CD14-positive monocyte (primary cell): ENCODE data around the gene ALOX5. TPM values are rescaled to one million over a fixed set of nuclear protein-coding genes. Genes with fewer than 3 reads are reported as not detected.
"Not testable (repeated sequence)": the region's sequence is repeated elsewhere in the genome, so short reads cannot be mapped to it uniquely, and the experiment has no call there.

Experiments
- DNase-seq, 3 donors: peaks; one replicate each; pipeline ENCODE4 v3.0.0-alpha.2; 2011 to 2022
- H2AFZ ChIP-seq: 2 replicates; pipeline ENCODE4 v1.6.0; 2012; ENCODE audit warnings: mild to moderate bottlenecking, low read depth, low read length, inconsistent platforms; ENCODE audit not compliant: insufficient read depth, poor library complexity, severe bottlenecking
- H3K27ac ChIP-seq, 2 donors: 1 replicate in 1 of 2; 2 replicates in 1 of 2; pipeline ENCODE4 v1.5.1; 2012 to 2013; ENCODE audit warnings: low read length in 2 of 2, control low read depth in 1 of 2, inconsistent platforms in 1 of 2, low read depth in 1 of 2, mild to moderate bottlenecking in 1 of 2
- H3K27me3 ChIP-seq, 2 donors: one replicate each; pipeline versions ENCODE4 v1.6.0 to v1.6.1; 2011 to 2013; ENCODE audit warnings: low read length in 2 of 2; ENCODE audit not compliant: control insufficient read depth in 2 of 2, insufficient read depth in 2 of 2
- H3K36me3 ChIP-seq, 2 donors: replicated peaks in 1 of 2; 1 replicate in 1 of 2; 2 replicates in 1 of 2; pipeline versions ENCODE4 v1.5.1 to v1.6.1; 2012 to 2013; ENCODE audit warnings: low read length in 2 of 2, control low read depth in 1 of 2, inconsistent platforms in 1 of 2, mild to moderate bottlenecking in 1 of 2; ENCODE audit not compliant: insufficient read depth in 2 of 2, control insufficient read depth in 1 of 2
- H3K4me1 ChIP-seq, 2 donors: 1 replicate in 1 of 2; 2 replicates in 1 of 2; pipeline versions ENCODE4 v1.5.1 to v1.6.1; 2012 to 2013; ENCODE audit warnings: low read length in 2 of 2, control low read depth in 1 of 2, inconsistent platforms in 1 of 2, mild to moderate bottlenecking in 1 of 2, moderate library complexity in 1 of 2; ENCODE audit not compliant: insufficient read depth in 2 of 2, control insufficient read depth in 1 of 2
- H3K4me2 ChIP-seq: replicated peaks from 2 replicates; pipeline ENCODE3; 2012; ENCODE audit warnings: low read length, moderate library complexity, mild to moderate bottlenecking; ENCODE audit not compliant: poor library complexity, severe bottlenecking; ENCODE audit errors: extremely low read depth
- H3K4me3 ChIP-seq, 3 experiments: fragments of 200-600 bp in 1 of 3; sonication (generic) in 1 of 3; replicated peaks in 1 of 3; 1 replicate in 2 of 3; 2 replicates in 1 of 3; pipeline ENCODE4 v1.5.1; 2011 to 2013; ENCODE audit warnings: low read length in 3 of 3, mild to moderate bottlenecking in 3 of 3, control low read depth in 2 of 3, low read depth in 2 of 3, inconsistent platforms in 1 of 3, moderate library complexity in 1 of 3
- H3K79me2 ChIP-seq: 2 replicates; pipeline ENCODE4 v1.6.0; 2012; ENCODE audit warnings: mild to moderate bottlenecking, control low read depth, inconsistent platforms, low read length, moderate library complexity; ENCODE audit not compliant: insufficient read depth
- H3K9ac ChIP-seq: 2 replicates; pipeline ENCODE4 v1.6.0; 2017; ENCODE audit warnings: low read length, mild to moderate bottlenecking; ENCODE audit not compliant: insufficient read depth, poor library complexity, severe bottlenecking
- H3K9me3 ChIP-seq, 2 donors: replicated peaks in 1 of 2; 1 replicate in 1 of 2; 2 replicates in 1 of 2; pipeline versions ENCODE4 v1.5.1 to v1.6.1; 2012 to 2013; ENCODE audit warnings: low read length in 2 of 2, control low read depth in 1 of 2; ENCODE audit not compliant: control insufficient read depth in 1 of 2, insufficient read depth in 1 of 2
- H4K20me1 ChIP-seq: 2 replicates; pipeline ENCODE4 v1.6.0; 2012; ENCODE audit warnings: mild to moderate bottlenecking, low read length, control low read depth, moderate library complexity; ENCODE audit not compliant: insufficient read depth
- H3K27ac Mint-ChIP-seq, 7 donors: one replicate each; pipeline ENCODE4 v1.8.0; 2020; ENCODE audit warnings: mild to moderate bottlenecking in 7 of 7, mixed read lengths in 7 of 7, moderate library complexity in 6 of 7, inconsistent platforms in 2 of 7
- H3K27me3 Mint-ChIP-seq, 3 donors: one replicate each; pipeline ENCODE4 v1.8.0; 2021 to 2022; ENCODE audit warnings: low read depth in 3 of 3, mild to moderate bottlenecking in 3 of 3, mixed read lengths in 3 of 3, moderate library complexity in 3 of 3, inconsistent platforms in 1 of 3
- H3K36me3 Mint-ChIP-seq, 2 donors: one replicate each; pipeline ENCODE4 v1.8.0; 2020; ENCODE audit warnings: mixed read lengths in 2 of 2, inconsistent platforms in 1 of 2, mild to moderate bottlenecking in 1 of 2
- H3K4me1 Mint-ChIP-seq: one replicate; pipeline ENCODE4 v1.8.0; 2020; ENCODE audit warnings: mild to moderate bottlenecking, mixed read lengths
- H3K4me3 Mint-ChIP-seq, 2 donors: one replicate each; pipeline ENCODE4 v1.8.0; 2020; ENCODE audit warnings: mild to moderate bottlenecking in 2 of 2, mixed read lengths in 2 of 2, moderate library complexity in 1 of 2
- H3K9me3 Mint-ChIP-seq, 7 donors: one replicate each; pipeline ENCODE4 v1.8.0; 2020 to 2022; ENCODE audit warnings: mixed read lengths in 7 of 7, mild to moderate bottlenecking in 6 of 7, moderate library complexity in 6 of 7, inconsistent platforms in 2 of 7
- CTCF ChIP-seq: fragments of 200-600 bp; IDR thresholded peaks from one replicate; pipeline ENCODE4 v1.8.0; 2022; ENCODE audit warnings: antibody characterized with exemption, mild to moderate bottlenecking
- WGBS: methylation state at CpG from one replicate; pipeline ENCODE4 v1.1.5; 2013; ENCODE audit warnings: missing lambda C conversion rate; ENCODE audit not compliant: insufficient coverage; 5-methylcytosine and 5-hydroxymethylcytosine counted together
- intact Hi-C, 2 donors: fragments of 100-400 bp; cut with micrococcal nuclease; formaldehyde crosslinking; loops; one replicate each; pipeline versions ENCODE4 v1.15.0 to v1.15.1; 2023
- polyA minus RNA-seq: library from RNA; depleted of rRNA, polyadenylated mRNA; stranded (reverse); fragments of >200 nt; gene quantifications from 2 replicates; pipeline ENCODE4 v1.2.3, GENCODE V29; 2012
- polyA plus RNA-seq, 3 donors: library from polyadenylated mRNA; depleted of rRNA in 1 of 3; unstranded in 2 of 3; stranded (reverse) in 1 of 3; fragments of 300-500 nt in 2 of 3; fragments of >200 nt in 1 of 3; fragmentation: Illumina TruSeq in 2 of 3; gene quantifications; 1 replicate in 2 of 3; 2 replicates in 1 of 3; pipeline ENCODE4 v1.2.3, GENCODE V29; 2012 to 2021
- total RNA-seq, 12 experiments: library from RNA in 1 of 12; stranded (reverse) in 1 of 12; fragments of 120-200 nt in 1 of 12; gene quantifications; one replicate each; pipeline ENCODE4 v1.2.4 and lab custom pipeline; 2013 to 2026; ENCODE audit warnings: mixed read lengths in 6 of 12, inconsistent platforms in 1 of 12

The ALOX5 gene
- total RNA-seq (2013): 376 TPM
- polyA plus RNA-seq (100 to 1,000 TPM; 223 to 918 (median 272) TPM), polyA minus RNA-seq (351 and 465 TPM in 2 replicates), total RNA-seq (lab: John Stamatoyannopoulos, UW) (41.0 to 252 (median 199) reads per million in 11 experiments)

GRCh38 chr10:45373576-45374349, at the start of gene ALOX5:
TSS of gene ALOX5 (plus strand) at chr10:45374216. CDS start at chr10:45374280, 64 bp downstream.
- DNase-seq: peak; percentile 27 to 51 (median 50)
- peaks cover 8% of the 10 kb centered on the region for H4K20me1 ChIP-seq
- Mint-ChIP-seq H3K4me1 (peaks cover 62% of the 10 kb centered on the region), H3K9me3 (peaks cover 0 to 3% (median 0%) of the 10 kb centered on the region in 7 donors), H3K36me3 (peaks cover 23% of the 10 kb centered on the region in 2 donors), H3K27me3 (peaks cover 18 to 21% (median 21%) of the 10 kb centered on the region in 3 donors), H3K4me3 (peak within 1 kb of the TSS; percentile 91 to 95), H3K27ac (peak within 1 kb of the TSS; percentile 96 to 99 (median 99))
- intact Hi-C loops: loop anchor here (5.0 to 10.0 kb wide), 4 partner anchors 34 to 409 kb away; no protein-coding TSS in a partner anchor
- H3K27me3 ChIP-seq: peaks cover 15 to 17% of the 10 kb centered on the region in 2 donors
- peaks cover 55 to 63% of the 10 kb centered on the region in 2 donors for H3K4me1 ChIP-seq
- H3K4me3 ChIP-seq: peak within 1 kb of the TSS; percentile 81 to 90 (median 88)
- H3K9me3 ChIP-seq: no peaks in the 10 kb centered on the region
- H3K4me2 ChIP-seq: peak within 1 kb of the TSS; percentile 94
- peak within 1 kb of the TSS; percentile 85 for H2AFZ ChIP-seq
- H3K36me3 ChIP-seq: no peaks in the 10 kb centered on the region
- peaks cover 42% of the 10 kb centered on the region for H3K79me2 ChIP-seq
- 0% methylated on average over 38 of the region's 59 CpGs for WGBS
- TF ChIP-seq CTCF: no peak
- peak within 1 kb of the TSS; percentile 89 for H3K9ac ChIP-seq
- peak within 1 kb of the TSS; percentile 79 to 92 for H3K27ac ChIP-seq

- Histone ChIP-seq H3K4me2 (no peak overlapping the region), H2AFZ (no peak overlapping the region), H3K9me3 (no peaks in the 10 kb centered on the region), H3K79me2 (no peaks in the 10 kb centered on the region), H3K27ac (no peak overlapping the region), H3K4me3 (no peak overlapping the region), H3K4me1 (no peaks in the 10 kb centered on the region), H3K27me3 (no peaks in the 10 kb centered on the region), H4K20me1 (no peaks in the 10 kb centered on the region), H3K9ac (no peak overlapping the region), H3K36me3 (no peaks in the 10 kb centered on the region)
- no peak overlapping the region for H3K4me3 Mint-ChIP-seq
- no CpG with 5 or more reads among the region's 1 CpG for WGBS
- no peaks in the 10 kb centered on the region for H3K36me3 Mint-ChIP-seq
- H3K27me3 Mint-ChIP-seq: peaks cover 2 to 4% (median 2%) of the 10 kb centered on the region in 3 donors
- no peak overlapping the region for H3K27ac Mint-ChIP-seq
- peak in 1 of 3 donors; percentile 8 for DNase-seq
- H3K9me3 Mint-ChIP-seq: peaks cover 0 to 16% (median 8%) of the 10 kb centered on the region in 7 donors
- TF ChIP-seq CTCF: no peak
- peaks cover 9% of the 10 kb centered on the region for H3K4me1 Mint-ChIP-seq
- intact Hi-C loops: no loop called here
These were observed 48.9 kb upstream of the ALOX5 start for GRCh38 chr10:45325116-45325515.

- WGBS: no CpG with 5 or more reads among the region's 1 CpG
- H2AFZ ChIP-seq, DNase-seq, H3K36me3 Mint-ChIP-seq, H3K9me3 ChIP-seq, H3K4me3 Mint-ChIP-seq, H4K20me1 ChIP-seq, H3K27me3 ChIP-seq, H3K9ac ChIP-seq, H3K79me2 ChIP-seq, H3K36me3 ChIP-seq, H3K27ac Mint-ChIP-seq, H3K27ac ChIP-seq, H3K4me3 ChIP-seq, H3K4me1 ChIP-seq, intact Hi-C loops, H3K4me2 ChIP-seq: not testable (repeated sequence)
- H3K4me1 Mint-ChIP-seq: peaks cover 12% of the 10 kb centered on the region
- peaks cover 0 to 15% (median 7%) of the 10 kb centered on the region in 7 donors for H3K9me3 Mint-ChIP-seq
- H3K27me3 Mint-ChIP-seq: peaks cover 5 to 19% (median 9%) of the 10 kb centered on the region in 3 donors
These were observed 47.2 kb upstream of the ALOX5 start for GRCh38 chr10:45326864-45327263.
